Measurements from ENCODE around the gene BACH1.
"Not testable (repeated sequence)": the region's sequence is repeated elsewhere in the genome, so short reads cannot be mapped to it uniquely, and the experiment has no call there.

Gene BACH1

GRCh38 chr21:29298348-29299045, at the start of gene BACH1:
BACH1 (plus strand) TSS chr21:29298922; CDS start chr21:29321281, 22,359 bp downstream.
- DNase-seq (ENCODE audit: low read depth), result peak; percentile 79

GRCh38 chr21:29249289-29249688, 49.4 kb upstream of the BACH1 start:
- DNase-seq (ENCODE audit: low read depth), result not testable (repeated sequence)

- no peak for DNase-seq (ENCODE audit: low read depth)
Observed at GRCh38 chr21:29250636-29251035, 48.1 kb upstream of the BACH1 start.

DNA sequence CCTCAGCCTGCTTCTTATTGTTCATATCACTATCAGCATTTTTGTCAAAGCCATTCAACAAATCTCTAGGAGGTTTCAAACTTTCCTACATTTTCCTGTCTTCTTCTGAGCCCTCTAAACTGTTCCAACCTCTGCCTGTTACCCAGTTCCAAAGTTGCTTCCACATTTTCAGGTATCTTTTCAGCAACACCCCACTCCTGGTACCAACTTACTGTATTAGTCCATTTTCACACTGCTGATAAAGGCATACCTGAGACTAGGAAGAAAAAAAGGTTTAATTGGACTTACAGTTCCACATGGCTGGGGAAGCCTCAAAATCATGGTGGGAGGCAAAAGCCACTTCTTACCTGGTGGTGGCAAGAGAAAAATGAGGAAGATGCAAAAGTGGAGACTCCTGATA, 44.9 kb upstream of the BACH1 start:
- not testable (repeated sequence) for DNase-seq (ENCODE audit: low read depth)

DNA sequence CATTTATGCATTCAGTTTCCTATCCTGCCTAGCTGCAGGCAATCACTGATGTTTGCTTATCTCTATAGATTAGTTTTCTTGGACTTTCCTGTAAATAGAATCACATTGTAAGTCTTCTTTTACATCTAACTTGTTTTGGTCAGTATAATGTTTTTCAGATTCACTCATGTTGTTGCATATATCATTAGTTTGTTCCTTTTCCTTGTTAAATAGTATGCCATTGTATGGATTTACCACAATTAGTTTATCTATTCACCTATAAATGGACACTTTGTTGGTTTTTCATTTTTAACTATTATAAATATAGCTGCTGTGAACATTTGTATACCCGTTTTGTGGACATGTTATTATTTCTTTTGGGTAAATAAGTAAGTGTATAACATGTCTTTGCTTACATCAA, 44.2 kb upstream of the BACH1 start:
- no peak for DNase-seq (ENCODE audit: low read depth)

- DNase-seq (ENCODE audit: low read depth), result no peak
Observed at GRCh38 chr21:29256126-29256910, 42.4 kb upstream of the BACH1 start.

GRCh38 chr21:29257701-29258100, 41.0 kb upstream of the BACH1 start:
- DNase-seq (ENCODE audit: low read depth), result no peak

- DNase-seq (ENCODE audit: low read depth), result no peak
Observed at GRCh38 chr21:29258626-29259338, 39.9 kb upstream of the BACH1 start.

DNA sequence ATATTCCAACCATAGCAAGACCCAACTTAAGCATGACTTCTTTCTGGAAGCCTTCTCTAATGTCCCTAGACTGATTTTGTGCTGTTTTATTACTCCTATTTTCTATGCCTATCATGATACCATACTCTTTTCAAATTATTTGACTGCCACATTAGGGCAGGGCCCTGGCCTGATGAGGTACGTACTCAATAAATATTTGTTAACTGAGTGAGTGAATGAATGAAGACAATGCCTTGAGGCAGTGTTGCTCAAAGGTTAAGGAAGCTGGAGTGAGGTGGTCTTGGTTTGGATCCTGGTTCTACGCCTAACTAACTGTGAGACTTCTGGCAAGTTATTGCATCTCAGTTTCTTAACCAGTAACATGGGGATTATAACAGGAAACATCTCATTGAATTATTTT, 38.3 kb upstream of the BACH1 start:
- DNase-seq (ENCODE audit: low read depth), result no peak

- DNase-seq (ENCODE audit: low read depth), result no peak
Observed at GRCh38 chr21:29261555-29262540, 36.9 kb upstream of the BACH1 start.

DNA sequence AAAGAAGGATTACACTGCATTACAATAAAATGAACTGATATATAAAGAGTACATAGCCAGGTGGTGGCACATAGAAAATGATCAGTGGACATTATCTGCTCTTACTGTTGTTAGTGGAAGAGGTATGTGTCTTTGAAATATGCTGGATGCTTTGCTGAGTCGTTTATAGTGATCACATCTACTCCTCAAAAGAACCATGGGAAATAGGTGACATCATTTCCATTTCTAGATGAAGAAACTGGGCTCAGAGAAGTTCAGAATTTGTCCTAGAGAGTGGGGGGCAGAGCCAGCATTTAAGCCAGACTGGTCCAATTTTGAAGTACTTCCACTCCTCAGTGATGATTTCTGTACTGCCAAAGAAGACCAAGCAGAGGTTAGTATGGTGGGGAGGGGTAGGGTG, 34.0 kb upstream of the BACH1 start:
- no peak for DNase-seq (ENCODE audit: low read depth)

GRCh38 chr21:29265690-29266479, 32.8 kb upstream of the BACH1 start:
- no peak for DNase-seq (ENCODE audit: low read depth)

- no peak for DNase-seq (ENCODE audit: low read depth)
Observed at GRCh38 chr21:29267666-29268065, 31.1 kb upstream of the BACH1 start.

DNA sequence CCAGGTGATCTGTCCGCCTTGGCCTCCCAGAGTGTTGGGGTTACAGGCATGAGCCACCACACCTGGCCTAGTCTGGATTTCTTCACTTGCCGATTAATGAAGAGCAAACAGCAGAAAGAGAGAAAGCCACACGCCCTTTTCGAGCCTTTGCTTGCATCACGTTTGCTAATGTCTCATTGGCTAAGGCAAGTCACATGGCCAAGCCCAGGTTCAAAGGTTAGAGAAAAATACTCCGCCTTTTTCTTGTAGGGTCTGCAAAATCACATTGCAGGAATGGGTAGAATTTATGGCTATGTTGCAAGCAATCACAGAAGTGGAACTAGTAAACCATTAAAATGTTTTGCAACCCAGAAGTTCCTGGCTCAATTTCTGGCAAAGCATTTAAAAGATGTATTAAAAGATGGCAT, 26.8 kb upstream of the BACH1 start:
- DNase-seq (ENCODE audit: low read depth), result no peak

DNA sequence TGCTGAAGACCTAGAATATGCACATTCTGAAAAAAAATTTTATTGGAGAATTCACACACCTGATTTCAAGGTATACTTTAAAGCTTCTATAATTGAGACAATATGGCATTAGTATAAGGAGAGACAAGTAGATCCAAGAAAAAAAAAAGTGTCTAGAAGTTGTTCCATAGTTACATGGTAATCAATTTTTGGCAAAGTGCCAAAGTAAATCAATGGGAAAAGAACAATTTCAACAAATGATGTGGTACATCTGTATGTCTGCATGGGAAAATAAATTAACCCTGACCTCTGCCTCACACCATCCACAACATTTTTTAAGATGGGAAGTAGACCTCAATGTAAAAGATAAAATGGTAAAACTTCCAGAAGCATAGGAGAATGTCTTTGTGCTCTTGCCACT, 21.3 kb upstream of the BACH1 start:
- DNase-seq (ENCODE audit: low read depth), result no peak

- no peak for DNase-seq (ENCODE audit: low read depth)
Observed at GRCh38 chr21:29279558-29279957, 19.2 kb upstream of the BACH1 start.

DNA sequence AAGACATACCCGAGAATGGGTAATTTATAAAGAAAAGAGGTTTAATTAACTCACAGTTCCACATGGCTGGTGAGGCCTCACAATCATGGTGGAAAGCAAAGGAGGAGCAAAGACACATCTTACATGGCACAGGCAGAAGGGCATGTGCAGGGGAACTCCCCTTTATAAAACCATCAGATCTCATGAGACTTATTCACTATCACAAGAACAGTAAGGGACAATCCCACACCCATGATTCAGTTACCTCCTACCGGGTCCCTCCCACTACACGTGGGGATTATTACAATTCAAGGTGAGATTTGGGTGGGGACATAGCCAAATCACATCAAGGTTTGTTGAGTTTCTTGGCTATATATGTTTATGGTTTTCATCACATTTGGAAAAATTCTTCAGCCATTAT, 16.9 kb upstream of the BACH1 start:
- not testable (repeated sequence) for DNase-seq (ENCODE audit: low read depth)

DNA sequence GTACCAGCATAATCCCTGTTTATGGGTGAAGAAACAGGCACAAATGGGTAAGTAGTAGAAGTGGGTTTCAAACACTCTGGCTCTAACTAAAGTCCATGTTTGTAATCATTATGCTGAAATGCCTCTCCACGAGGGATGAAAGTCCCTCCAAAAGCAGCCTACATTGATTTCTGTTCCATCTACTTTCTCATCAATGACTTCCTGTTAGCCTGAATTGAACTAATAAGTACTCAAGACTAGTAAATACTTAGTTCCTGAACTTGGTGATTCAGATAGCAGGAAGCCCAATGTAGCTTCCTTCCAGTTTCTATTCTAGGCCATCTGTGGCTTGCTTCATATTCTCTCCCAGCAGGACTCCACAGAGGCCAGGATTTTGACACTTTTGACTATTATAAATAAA, 11.3 kb upstream of the BACH1 start:
- DNase-seq (ENCODE audit: low read depth), result no peak

GRCh38 chr21:29288239-29288638, 10.5 kb upstream of the BACH1 start:
- no peak for DNase-seq (ENCODE audit: low read depth)

- no peak for DNase-seq (ENCODE audit: low read depth)
Observed at GRCh38 chr21:29289317-29289716, 9.4 kb upstream of the BACH1 start.

- DNase-seq (ENCODE audit: low read depth), result no peak
Observed at GRCh38 chr21:29290240-29290639, 8.5 kb upstream of the BACH1 start.

All from activated T-helper 1 cell treated with Interleukin-2 at 50 U/mL for 16 hours (primary cell).